H54 (cell line): ENCODE data around the gene ARID5B.

Experiments used
- DNase-seq: peaks from one replicate; pipeline ENCODE4 v3.0.0; 2011; ENCODE audit warnings: low spot score, mixed read lengths; ENCODE audit not compliant: insufficient read length
- FAIRE-seq: peaks from 3 replicates; lab custom pipeline; 2011; peaks lifted over from hg19 to GRCh38; lab: Jason Lieb, UNC
- POLR2A ChIP-seq: IDR thresholded peaks from 2 replicates; pipeline ENCODE4 v1.6.1; 2011; ENCODE audit warnings: low read depth, mild to moderate bottlenecking, low read length

ARID5B gene

DNA sequence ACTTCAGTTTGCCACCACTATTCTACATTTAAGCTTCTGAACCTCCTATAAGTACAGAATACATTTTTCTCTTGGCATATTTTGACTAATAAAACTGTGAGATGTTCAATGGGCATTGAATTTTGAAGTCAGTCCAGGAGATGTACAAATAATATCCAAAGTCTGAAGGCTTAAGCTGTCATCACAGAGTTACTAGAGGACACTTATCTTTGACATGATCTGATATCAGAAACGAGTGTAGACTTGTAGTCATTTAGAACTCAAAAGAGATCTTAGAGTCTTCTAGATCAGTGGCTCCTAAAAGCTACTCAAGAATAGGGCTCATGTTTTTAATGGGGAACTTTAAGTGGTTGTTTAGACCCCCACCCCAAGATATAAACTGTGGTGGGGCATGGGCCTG lies 160.5 kb downstream of the ARID5B start:
- TF ChIP-seq POLR2A, result no peak
- FAIRE-seq (peak; percentile 88), DNase-seq (no peak)

DNA sequence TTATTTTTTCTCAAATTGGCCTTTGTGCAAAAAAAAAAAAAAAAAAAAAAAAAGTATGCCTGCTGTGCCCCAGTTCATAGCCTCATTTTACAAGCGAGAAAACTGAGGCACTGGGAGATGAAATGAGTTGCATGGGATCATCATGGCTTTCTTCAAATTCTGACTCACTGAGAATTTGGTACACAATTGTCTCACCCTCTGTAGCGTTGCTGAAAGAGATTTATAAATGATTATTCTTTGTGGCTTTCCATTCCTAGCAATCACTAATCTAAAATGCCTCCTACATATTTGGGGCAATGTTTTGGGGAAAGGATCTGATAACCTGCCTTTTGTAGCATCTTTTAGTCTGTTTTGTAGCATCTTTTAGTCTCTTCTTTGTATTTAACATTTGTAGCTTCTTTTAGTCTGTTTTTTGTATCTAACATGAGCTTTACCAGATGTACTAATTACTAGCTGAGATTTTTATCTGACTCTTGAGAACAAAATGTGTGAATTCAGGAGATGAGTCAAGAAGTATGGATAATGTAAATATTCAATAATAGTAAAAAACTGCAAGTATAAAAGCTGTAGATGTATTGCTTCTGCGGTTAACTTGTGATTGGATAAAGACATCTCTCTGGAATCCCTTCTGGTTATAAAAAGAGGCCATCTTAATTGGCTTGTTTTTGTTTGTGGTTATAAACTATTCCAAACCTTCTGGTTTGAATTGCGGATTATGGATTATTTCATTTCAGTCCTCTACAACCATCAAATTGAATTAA lies 161.4 kb downstream of the ARID5B start:
- DNase-seq (no peak), FAIRE-seq (no peak)
- TF ChIP-seq POLR2A, result no peak

DNA sequence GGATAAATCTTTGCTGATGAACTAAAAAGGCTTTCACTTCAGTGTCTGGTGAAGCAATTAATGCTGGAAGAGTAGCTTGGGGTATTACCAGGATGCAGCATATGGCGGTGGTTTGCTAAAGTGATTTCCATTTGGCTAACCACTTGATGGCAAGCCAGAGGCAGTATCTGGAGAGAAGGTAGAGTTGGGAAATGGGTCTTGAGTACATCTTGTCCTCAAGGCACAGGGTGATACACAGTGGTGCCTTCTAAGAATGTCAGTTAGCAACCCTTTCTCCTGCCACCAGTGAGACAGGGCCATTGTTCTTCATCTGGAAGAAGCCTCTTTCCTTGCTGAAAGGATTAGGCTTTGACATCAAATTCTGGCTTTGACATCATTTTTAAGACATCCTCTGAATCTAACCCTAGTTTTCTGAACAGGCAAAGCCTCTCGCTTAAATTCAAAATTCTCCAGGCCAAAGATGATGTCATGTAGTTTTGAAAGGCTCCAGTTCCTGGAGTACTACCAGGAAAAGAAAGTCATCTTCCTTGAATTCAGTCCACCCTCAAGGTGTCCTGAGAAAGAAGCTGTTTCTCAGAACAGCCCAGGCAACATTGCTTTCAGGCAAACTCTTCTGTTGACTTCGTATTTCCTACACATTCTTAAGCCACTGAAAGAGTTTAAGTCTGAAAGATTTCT lies 162.4 kb downstream of the ARID5B start:
- TF ChIP-seq POLR2A, result no peak
- no peak for DNase-seq
- FAIRE-seq, result peak; percentile 57

DNA sequence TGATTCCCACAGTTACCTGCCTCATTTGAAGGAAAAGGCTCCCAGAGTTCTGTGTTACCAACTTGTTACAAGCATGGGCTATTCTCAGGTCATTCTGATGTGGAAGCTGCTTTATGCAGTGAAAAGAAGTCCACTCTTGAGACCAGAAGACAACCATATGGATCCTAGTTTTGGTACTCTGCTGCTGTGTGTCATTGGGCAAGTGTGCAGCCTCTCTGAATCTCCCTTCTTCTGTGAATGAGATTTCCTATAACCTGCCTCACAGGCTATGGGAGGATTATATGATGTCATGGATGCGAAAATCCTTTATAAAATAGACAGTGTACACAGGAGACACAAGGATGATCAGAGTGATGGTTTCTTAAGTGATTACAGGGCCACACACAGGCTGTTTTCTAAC lies 166.1 kb downstream of the ARID5B start:
- TF ChIP-seq POLR2A, result no peak
- DNase-seq, result no peak
- FAIRE-seq, result no peak

DNA sequence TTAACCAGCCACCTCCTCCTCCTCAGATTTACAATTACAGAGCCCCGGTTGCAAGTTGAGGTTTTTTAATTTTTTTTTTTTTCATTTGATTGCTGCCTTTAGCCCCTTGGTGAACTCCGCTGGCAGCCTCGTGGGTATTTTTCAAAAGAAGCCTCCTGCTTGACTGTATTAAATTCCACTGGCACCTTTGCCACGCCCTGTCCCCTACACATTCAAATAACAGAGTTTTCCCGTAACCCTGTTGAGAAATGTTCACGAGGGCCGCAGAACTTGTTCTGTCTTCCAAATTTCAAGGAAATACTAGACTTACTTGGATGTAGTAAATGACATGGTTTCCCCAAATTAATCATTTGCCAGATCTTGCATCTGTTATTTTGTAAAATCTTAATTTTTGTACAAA lies 167.0 kb downstream of the ARID5B start:
- DNase-seq (no peak), FAIRE-seq (no peak)
- TF ChIP-seq POLR2A, result no peak

DNA sequence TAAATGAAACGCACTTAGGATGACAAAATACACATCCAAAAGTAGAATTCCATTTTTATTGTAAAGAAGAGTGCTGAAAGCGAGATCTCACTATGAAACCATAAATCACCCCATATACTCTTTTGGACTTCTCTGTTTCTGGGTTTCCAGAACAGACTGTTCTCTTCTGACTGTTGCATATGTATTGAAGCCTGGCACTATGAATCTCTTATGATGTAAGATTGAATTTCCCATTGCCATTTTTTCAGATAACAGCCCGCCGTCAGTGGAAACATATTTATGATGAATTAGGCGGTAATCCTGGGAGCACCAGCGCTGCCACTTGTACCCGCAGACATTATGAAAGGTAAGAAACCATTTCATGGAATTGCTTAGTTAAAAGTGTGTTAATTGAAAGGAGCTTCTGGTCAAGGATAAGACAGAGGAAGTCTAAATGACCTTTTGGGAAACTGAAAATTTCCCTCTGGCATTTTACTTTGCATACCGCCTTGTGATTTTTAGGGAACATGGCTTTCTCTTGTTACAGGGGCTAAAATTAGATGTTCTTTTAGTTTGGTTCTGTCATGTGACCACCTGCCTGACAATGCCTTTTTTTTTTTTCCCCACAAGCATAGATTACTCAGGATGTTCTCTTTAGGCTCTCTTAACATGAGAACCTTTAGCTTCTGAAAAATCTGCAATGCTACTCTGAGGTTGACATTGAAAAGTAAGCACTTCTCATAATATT lies 168.1 kb downstream of the ARID5B start:
- no peak for TF ChIP-seq POLR2A
- FAIRE-seq, result no peak
- DNase-seq, result no peak

DNA sequence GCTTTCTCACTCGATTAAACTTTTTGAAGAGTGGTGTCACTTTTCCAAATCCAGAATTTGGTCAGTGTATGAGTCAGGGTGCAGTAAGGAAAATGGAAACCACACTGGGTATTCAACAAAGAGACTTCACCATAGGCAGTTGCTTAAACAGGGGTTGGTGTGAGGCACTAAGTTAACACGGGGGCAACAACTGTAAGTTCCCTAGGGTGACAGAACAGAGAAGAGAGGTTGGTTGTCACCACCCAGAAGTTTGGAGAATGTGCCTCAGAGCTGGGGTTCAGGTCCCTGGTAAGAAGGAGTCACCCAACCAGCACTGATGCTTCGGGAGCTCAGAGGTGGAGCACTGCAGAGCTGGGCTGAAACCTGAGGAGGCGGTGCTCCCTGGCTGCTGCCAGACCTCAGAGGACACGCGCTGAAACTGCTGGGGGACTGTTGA lies 170.4 kb downstream of the ARID5B start:
- no peak for TF ChIP-seq POLR2A
- no peak for DNase-seq

DNA sequence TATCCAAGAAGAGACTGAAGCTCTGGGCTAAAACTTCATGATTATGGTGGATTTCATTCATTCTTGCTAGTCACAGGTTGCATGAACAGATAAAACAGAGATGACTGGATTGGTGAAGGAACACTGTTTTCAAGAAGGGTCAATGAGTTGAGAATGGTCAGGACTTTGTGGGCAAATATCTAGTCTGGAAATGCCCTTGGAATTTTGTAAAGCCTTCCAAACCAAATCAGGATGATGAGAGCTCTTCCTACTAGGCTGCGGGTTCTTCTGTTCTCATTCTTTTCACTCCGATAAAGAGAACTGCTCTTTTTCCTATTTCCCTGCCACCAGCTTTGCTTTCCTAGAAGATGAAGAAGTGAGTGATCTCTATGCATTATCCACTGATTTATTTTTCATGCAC lies 171.4 kb downstream of the ARID5B start:
- FAIRE-seq (no peak), DNase-seq (no peak)
- TF ChIP-seq POLR2A, result no peak

More for the DNA sequence above, 170.4 kb downstream of the ARID5B start:
- FAIRE-seq, result no peak

DNA sequence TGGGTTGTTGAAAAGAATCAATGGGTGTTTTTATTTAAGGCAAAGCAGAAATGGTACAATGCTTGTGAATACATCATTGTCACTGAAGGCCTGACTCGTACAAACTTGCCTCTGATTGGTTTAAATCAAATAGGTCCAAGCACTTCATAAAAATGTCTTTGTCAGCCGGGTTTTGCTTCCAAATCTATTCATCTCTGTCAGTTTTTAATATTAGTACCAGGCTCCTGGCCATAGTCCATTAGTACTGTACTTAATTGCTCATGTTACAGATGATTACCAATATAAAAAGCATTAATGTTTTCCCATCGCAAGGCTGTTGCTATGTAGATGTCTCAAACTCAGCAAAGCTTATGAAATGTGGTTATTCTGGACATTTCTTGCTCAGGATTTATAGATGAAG lies 171.9 kb downstream of the ARID5B start:
- TF ChIP-seq POLR2A, result no peak
- DNase-seq (no peak), FAIRE-seq (no peak)

DNA sequence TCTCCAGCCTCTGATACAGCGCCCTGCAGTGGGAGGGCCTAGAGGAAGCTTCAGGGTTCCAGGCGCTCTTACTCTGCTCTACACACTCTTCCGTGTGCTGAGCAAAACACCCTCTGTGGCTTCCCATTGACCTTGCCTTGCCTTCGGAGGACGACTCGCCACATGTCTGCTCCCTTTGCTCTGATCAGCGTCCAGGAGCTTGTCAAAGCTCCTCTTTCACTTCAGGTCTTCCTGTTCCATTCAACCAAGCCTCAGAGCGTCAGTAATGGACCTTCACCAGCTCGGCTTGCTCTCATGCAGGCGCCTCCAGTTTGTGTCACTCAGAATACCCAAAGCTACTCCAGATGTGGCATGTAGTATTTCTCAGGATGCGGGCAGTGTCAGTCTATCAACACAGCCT lies 173.9 kb downstream of the ARID5B start:
- no peak for FAIRE-seq
- DNase-seq, result no peak
- TF ChIP-seq POLR2A, result no peak

DNA sequence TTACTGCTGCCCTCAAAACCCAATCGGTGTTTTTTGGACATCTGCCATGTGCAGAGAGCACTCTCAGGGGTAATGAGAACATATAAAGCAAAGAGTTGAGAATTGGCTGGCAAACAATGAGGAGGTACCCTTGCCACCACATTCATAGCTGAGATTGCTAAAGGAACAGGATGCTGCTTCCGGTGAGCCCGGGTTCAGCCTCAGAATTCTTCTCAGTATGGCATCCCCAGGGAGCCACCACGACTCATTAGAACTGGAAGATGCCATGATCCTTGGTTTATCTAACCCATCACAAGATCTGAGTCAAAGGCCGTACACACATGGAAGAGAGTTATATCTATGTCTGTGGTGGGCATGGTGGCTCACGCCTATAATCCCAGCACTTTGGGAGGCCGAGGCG lies 174.4 kb downstream of the ARID5B start:
- no peak for FAIRE-seq
- TF ChIP-seq POLR2A, result no peak
- no peak for DNase-seq

DNA sequence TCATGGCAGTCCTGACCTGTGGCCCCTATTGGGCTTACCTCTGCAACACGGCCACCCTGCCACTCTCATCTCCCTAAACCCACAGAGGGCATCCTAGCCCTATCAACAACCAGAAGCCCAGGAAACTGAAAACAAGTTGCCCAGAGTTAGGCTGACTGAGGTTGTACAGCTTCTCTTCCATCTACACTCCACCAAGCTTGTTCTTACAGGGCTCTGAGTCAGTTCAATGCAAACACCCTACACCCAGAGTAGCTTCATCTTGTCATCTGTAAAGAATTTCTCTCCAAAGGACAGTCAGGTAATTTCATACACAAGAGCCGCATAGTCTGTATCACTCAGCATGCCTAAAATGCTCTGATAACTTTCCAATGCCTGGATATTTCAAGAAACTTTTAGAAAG lies 175.4 kb downstream of the ARID5B start:
- peak; percentile 97 for FAIRE-seq
- DNase-seq, result peak; percentile 69
- TF ChIP-seq POLR2A, result no peak

DNA sequence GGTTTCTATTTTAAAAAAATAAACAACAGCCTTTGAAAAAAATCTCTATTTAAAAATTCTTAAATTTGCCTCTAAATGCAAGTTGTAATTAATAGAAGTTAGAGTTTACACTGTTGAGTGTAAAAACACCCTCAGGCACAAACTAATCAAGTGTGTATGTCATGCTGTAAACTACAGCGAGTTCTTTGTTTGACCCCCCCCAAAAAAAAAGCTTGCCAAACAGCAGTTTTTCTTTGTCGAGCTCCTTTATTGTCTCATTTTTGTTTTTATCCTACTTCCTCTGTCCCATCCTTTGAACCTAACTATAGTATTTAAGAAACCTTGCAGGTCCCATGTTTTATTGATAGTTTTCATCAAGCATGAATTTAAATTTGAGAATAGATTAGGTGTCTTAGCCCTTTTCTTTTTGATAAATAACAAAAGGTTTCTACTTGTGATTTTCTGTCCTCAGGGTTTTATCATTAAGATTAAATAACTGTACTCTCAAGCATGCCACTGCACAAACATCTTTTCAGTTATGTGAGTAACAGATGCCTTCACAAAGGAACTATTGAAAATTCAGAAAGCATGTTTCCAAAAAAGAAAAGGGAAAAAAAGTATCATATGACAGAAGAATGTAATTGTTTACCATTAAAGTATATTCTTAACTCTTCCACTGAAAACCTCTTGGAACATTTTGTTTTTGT lies 176.0 kb downstream of the ARID5B start:
- FAIRE-seq (no peak), DNase-seq (no peak)
- TF ChIP-seq POLR2A, result no peak
